ENCODE data around the gene GPR146. TPM values are rescaled to one million over a fixed set of nuclear protein-coding genes. Genes with fewer than 3 reads are reported as not detected.

Gene GPR146
- total RNA-seq, 1 experiment from 2014 or later, result 0.92 TPM

GRCh38 chr7:1005303-1005702 lies 39.0 kb upstream of the GPR146 start:
- no peak for TF ChIP-seq CBFB (CRISPR knock-in tag; IDR thresholded peaks at IDR 0.05; ENCODE audit: low read depth)
- no peak for TF ChIP-seq OVOL2 (CRISPR knock-in tag; IDR thresholded peaks at IDR 0.05; ENCODE audit: borderline replicate concordance)
- no peak for TF ChIP-seq E2F1 (CRISPR knock-in tag; IDR thresholded peaks at IDR 0.05)
- TF ChIP-seq ZNF138 (CRISPR knock-in tag; conservative IDR thresholded peaks at IDR 0.05), result no peak
- TF ChIP-seq FOXP4 (CRISPR knock-in tag; IDR thresholded peaks at IDR 0.05), result no peak
- no peak for TF ChIP-seq TEAD4 (CRISPR knock-in tag; IDR thresholded peaks at IDR 0.05)
- no peak for TF ChIP-seq NFATC4 (CRISPR knock-in tag; IDR thresholded peaks at IDR 0.05)
- no peak for TF ChIP-seq HMGA2 (CRISPR knock-in tag; IDR thresholded peaks at IDR 0.05)
- no peak for TF ChIP-seq NFE2L1 (CRISPR knock-in tag; IDR thresholded peaks at IDR 0.05)
- TF ChIP-seq NR2C2 (CRISPR knock-in tag; IDR thresholded peaks at IDR 0.05), result no peak
- TF ChIP-seq NR3C1 (CRISPR knock-in tag; conservative IDR thresholded peaks at IDR 0.05; ENCODE audit: low read depth), result no peak
- TF ChIP-seq ZNF532 (CRISPR knock-in tag; IDR thresholded peaks at IDR 0.05; ENCODE audit: borderline replicate concordance), result no peak
- TF ChIP-seq JUN (CRISPR knock-in tag; IDR thresholded peaks at IDR 0.05), result no peak
- no peak for TF ChIP-seq FOXJ3 (CRISPR knock-in tag; IDR thresholded peaks at IDR 0.05; ENCODE audit: borderline replicate concordance)
- TF ChIP-seq ZMAT4 (CRISPR knock-in tag; IDR thresholded peaks at IDR 0.05), result no peak
- no peak for TF ChIP-seq ZNF232 (CRISPR knock-in tag; IDR thresholded peaks at IDR 0.05)
- no peak for TF ChIP-seq CREM (CRISPR knock-in tag; IDR thresholded peaks at IDR 0.05)
- TF ChIP-seq ZBTB43 (CRISPR knock-in tag; IDR thresholded peaks at IDR 0.05), result no peak
- no peak for TF ChIP-seq CDX4 (CRISPR knock-in tag; IDR thresholded peaks at IDR 0.05; ENCODE audit: borderline replicate concordance)
- peaks cover 11% of the 10 kb centered on the region; the same call in 1 of the 2 replicates for H3K36me3 Mint-ChIP-seq
- H3K27me3 Mint-ChIP-seq (ENCODE audit: low read depth), result no peaks in the 10 kb centered on the region
- H3K9me3 Mint-ChIP-seq, result no peaks in the 10 kb centered on the region
- no peak for DNase-seq (ENCODE audit: low spot score)
- ATAC-seq, result no peak
- peak overlapping the region; percentile 27; the same call in 1 of the 2 replicates for H3K27ac Mint-ChIP-seq
- no peak overlapping the region for H3K4me3 Mint-ChIP-seq
- H3K4me1 Mint-ChIP-seq, result no peaks in the 10 kb centered on the region
- POLR2A ChIA-PET, result no interaction called here
- CTCF ChIA-PET, result interaction anchor here (0.9 to 3.2 kb wide), 4 partner anchors 8 to 60 kb away, joined by 3 to 21 read pairs (median 4); partner anchors contain the start of gene GPR146
